CD4-positive, alpha-beta T cell treated with Interleukin-4 for 4 hours (primary cell): Measurements from ENCODE around the gene DAP3.
"Not testable (repeated sequence)": the region's sequence is repeated elsewhere in the genome, so short reads cannot be mapped to it uniquely, and the experiment has no call there.

Source experiments
- DNase-seq: peaks from one replicate; pipeline ENCODE4 v3.0.0-alpha.2; 2020

The DAP3 gene

GRCh38 chr1:155689081-155689607 lies at the start of gene DAP3:
Gene DAP3 (plus strand): TSS chr1:155689091. CDS start chr1:155709780, 20,689 bp downstream.
- DNase-seq: peak; percentile 2

DNA sequence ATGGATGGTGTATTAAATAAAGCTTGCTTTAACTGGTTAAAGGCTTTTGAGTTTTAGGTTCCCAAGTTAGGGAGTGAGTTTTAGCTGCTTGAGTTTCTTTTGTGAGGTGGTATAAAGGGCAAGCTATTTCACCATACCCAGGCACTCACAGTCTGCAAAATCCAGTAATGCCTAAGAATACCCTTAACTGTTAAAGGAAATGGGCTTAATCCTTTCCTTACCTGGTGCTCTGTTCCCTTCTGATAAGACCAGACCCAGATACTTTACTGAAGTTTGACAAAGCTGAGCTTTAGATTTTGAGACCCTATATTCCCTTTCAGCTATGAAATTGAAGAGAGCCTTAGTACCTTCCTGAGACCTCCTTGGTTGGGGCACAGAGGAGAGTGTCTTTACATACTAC lies 48.5 kb upstream of the DAP3 start:
- DNase-seq: no peak

GRCh38 chr1:155642559-155643180 lies 46.2 kb upstream of the DAP3 start:
- DNase-seq: not testable (repeated sequence)

- DNase-seq: no peak
Measured at GRCh38 chr1:155643230-155643629, 45.7 kb upstream of the DAP3 start.

DNA sequence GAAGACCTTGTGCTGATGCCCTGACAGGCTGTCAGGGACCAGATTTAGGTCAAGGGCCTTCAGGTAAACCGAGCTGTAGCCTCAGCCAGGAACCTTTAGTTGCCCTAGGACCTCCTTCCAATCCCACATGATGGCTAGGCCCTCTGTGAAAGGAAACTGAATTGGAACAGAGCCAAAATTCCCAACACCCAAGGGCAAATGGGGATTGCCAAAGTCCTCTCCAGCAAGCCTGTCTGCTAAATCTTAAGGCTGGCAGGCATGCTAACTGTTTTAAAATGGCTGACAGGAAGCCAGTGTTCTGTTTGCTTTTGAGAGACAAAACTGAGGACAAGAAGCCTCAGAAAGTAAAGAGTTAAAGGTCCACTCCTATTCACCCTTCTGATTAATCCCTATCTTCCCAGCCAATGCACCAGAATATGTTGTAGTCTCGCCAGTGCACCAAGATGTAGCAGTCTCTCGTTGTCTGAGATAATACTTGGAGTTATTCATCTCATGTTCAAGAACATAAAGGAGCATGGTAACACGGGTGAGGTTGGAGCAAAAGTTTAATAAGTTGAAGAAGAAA lies 43.8 kb upstream of the DAP3 start:
- no peak for DNase-seq

GRCh38 chr1:155645648-155646047 lies 43.2 kb upstream of the DAP3 start:
- no peak for DNase-seq

GRCh38 chr1:155646307-155646706 lies 42.6 kb upstream of the DAP3 start:
- DNase-seq: no peak

DNA sequence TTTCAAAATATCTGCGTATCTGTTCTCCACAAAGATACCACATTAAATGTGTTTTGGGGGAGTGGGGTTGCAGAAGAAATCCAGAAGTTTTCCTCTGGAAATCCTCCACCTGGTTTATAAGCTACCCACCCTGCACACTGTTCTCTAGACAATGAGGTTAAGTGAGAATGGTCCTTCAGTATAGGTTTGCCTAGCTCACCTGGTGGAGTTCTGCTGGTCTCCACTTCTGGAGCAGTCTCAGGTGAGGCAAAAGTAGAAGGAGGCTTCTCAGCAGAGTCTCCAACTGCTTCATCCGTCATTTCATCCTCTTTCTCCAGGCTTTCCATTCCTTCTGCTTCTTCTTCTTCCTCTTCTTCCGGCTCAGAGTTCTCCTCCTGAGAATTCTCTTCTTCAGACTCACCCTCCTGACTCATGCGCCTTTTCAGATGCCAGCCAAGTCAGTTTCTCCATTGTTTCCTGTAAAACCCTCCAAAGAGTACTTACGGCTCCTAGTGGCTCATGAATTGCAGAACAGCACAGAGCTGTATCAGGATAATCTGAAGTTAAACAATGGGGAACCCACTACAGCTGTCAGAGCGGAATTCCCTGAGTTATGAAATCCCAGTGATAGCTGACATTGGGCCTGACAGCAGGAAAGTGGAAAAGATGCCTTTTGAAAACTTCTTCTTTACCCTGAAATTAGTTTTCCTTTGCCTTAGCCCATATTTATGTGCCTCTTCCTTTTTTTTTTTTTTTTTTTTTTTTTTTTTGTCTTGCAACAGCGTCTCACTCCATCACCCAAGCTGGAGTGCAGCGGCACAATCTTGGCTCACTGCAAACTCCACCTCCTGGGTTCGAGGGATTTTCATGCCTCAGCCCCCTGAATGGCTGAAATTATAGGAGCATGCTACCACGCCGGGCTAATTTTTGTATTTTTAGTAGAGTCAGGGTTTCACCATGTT lies 40.4 kb upstream of the DAP3 start:
- peak; percentile 4 for DNase-seq

DNA sequence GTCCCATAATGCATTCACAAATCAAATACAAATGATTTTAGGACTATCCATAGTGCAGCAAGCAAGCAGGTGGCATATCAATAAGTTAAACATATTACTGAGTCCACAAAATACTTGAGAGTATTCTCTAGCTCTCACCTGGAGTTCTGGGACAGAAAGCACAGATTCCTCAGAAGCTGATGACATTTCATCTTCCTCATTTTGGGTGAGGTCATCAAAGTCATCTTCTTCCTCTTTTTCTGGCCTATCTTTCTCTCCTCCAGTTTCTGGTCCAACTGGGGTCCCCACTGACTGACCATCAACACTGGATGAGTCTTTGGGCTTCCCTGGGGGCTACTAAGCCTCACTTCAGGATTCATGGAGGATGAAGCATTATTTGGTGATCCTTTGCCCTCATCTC lies 39.2 kb upstream of the DAP3 start:
- DNase-seq: no peak

GRCh38 chr1:155650231-155650757 lies 38.6 kb upstream of the DAP3 start:
- DNase-seq: no peak

- no peak for DNase-seq
Measured at GRCh38 chr1:155651861-155652661, 36.8 kb upstream of the DAP3 start.

- DNase-seq: no peak
Measured at GRCh38 chr1:155652951-155653350, 35.9 kb upstream of the DAP3 start.

DNA sequence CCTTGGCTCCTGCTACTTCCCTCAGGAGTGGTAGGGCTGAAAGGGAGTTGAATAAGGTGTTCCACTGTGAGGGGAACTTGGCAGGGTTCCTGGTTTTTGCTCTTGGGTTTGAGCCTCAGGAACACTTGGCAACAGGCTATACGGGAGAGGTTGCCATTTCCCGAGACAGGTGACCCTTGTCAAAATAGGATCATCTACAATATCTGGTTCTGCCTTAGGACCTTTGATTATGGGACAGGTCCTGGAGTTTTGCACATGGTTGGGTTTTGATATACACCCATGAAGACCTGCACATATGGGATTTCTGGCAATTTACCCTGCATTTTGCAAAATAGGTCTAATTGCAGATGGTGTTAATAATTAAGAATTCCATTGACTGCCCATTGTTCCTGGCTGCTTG lies 31.4 kb upstream of the DAP3 start:
- DNase-seq: no peak

DNA sequence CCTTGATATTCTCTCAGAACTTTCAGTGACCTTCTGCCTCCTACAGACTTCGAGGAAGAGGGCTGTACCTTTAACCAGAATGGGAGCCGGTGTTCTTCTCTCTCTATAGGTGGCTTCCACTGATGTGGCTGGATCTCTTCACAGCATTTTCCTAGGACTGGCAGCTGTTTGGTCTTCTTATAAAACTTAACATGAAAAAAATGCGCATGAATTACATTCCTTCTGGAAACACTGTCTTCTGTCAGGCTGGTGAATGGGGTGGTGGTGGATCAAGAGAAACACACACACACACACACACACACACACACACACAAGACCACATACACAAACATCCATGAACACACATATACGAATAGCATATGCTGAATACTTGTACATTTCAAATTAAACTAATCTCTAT lies 27.7 kb upstream of the DAP3 start:
- DNase-seq: not testable (repeated sequence)

- DNase-seq: no peak
Measured at GRCh38 chr1:155669233-155670162, 19.4 kb upstream of the DAP3 start.

- DNase-seq: no peak
Measured at GRCh38 chr1:155671750-155672149, 17.1 kb upstream of the DAP3 start.

- DNase-seq: no peak
Measured at GRCh38 chr1:155673003-155673402, 15.9 kb upstream of the DAP3 start.

DNA sequence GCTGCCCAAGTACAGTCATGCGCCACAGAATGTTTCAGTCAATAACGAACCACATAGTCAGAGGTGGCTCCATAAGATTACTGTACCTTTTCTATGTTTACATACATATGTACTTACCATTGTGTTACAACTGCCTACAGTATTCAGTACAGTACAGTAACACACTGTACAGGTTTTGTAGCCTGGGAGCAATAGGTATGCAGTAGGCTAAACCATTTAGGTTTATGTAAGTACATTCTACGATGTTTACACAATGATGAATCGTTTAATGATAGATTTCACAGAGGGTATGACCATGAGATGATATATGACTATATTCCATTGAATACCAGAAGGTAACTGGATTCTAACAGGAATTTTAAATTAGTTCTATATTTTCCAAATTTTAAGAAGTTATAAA lies 10.9 kb upstream of the DAP3 start:
- DNase-seq: no peak

GRCh38 chr1:155678992-155679391 lies 9.9 kb upstream of the DAP3 start:
- not testable (repeated sequence) for DNase-seq

- no peak for DNase-seq
Measured at GRCh38 chr1:155680531-155680930, 8.4 kb upstream of the DAP3 start.

DNA sequence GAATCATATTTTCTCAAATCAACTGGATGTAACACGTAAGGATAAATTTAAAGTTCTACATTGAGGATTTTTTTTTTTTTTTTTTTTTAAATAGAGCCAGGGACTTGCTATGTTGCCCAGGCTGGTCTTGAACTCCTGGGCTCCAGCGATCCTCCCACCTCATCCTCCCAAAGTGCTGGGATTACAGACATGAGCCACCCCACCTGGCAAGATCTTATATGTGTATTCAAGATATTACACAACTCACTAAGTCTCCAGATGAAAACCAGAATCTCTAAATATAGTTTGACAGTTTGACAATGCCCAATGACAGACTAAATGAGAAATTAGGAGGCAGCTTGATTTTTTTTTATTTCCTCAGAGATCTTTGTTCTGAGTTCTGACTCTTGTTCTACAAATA lies 7.1 kb upstream of the DAP3 start:
- no peak for DNase-seq
